GM19467 (cell line): ENCODE measurements around the gene TFEC.

Experiments used
- ATAC-seq: cut with Tn5 transposase; IDR thresholded peaks from one replicate; pipeline ENCODE4 v1.9.1; 2021; ENCODE audit warnings: mild to moderate bottlenecking, moderate library complexity; ENCODE audit not compliant: unreplicated experiment

TFEC gene

GRCh38 chr7:115995701-115996100 is 34.9 kb downstream of the TFEC start:
- ATAC-seq, result no peak

- ATAC-seq, result no peak
These were observed 42.2 kb downstream of the TFEC start for GRCh38 chr7:115988401-115988800.

DNA sequence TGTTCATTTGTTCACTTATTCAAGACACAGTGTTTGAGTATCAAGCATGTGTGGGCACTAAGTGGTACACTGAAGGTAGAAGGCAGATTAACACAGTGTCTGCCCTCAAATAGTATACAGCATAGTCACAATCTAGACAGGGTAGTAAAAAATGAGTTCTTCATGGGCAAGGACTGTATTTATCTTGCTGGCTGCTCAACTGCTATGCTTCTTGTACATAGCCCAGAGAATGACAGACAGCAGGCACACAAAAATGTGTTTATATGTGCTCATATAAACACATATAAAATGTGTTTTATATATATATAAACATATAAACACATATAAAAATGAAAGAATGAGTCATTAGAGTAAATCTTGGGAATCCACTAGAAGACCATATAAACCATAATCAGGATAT is 43.1 kb downstream of the TFEC start:
- ATAC-seq, result no peak

DNA sequence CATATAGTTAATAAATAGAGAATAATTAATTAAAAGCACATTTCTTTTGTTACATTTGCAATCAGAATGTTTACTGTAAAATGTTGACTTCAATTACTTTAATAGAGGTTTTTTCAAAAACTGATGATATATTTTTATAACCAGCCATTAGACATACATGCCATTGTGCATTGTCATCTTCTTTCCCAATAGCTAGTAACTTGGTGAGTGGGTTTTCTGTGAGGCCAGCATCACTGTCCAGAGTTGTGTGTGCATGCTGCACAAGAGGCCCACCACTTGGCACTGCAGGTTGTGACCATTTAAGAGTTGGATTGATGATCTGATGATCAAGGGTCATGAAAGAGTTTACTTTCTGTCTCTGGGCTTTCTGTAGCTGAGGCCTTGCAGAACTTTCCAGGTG is 46.5 kb downstream of the TFEC start:
- ATAC-seq, result no peak

DNA sequence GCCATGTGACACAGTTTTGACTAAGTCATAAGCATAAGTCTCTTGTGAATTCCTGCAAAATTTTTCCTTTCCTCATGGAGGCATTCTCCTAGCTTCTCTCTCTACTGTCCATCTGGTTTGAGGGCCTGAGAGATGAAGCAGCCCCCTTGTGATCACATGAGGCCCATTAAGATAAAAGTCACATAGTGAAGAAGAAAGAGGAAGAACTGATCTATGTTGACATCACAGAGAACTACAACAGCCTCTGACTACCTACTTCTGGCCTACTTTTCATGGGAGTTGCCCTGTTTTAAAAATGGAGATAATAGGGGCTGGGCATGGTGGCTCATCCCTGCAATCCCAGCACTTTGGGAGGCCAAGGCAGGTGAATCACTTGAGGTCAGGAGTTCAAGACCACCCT is 50.4 kb downstream of the TFEC start:
- ATAC-seq, result no peak

DNA sequence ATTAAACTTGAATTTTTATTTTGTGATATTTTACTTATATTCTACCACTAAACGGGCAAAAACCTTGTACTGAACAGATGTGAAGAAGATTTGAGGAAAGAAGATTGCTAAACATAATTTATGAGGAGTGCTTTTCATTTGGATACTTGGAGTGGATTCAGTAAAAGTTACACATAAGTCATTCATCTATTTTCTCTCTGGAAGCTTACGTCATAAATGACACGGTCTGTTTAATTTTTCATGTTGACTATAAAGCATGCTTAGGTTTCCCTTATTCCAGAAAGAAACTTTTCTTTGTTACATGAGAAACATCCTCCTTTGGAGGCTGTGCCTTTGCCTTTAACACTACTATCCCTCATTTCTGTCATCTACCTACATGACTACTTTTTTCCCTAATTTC is 53.9 kb downstream of the TFEC start:
- no peak for ATAC-seq

GRCh38 chr7:115975766-115976165 is 54.8 kb downstream of the TFEC start:
- ATAC-seq, result no peak

DNA sequence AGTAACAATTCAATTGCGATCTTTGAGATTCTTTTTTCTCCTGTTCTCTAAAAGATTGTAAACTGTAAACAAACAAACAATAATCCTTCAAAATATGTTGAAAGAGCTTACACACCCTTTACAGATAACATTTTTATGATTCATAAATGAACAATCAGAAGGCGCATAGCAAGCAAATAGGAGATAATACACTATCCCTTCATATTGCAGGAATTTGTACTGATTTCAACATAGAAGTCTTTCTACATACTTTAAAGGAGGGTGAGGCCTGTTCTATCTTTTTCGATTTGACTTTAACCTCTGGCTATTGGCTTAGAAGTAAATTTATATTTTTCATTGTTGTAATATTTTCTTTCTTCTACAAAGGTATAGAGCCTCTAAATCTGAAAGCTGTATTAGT is 57.2 kb downstream of the TFEC start:
- no peak for ATAC-seq

- no peak for ATAC-seq
These were observed 59.1 kb downstream of the TFEC start for GRCh38 chr7:115971506-115971905.

- ATAC-seq, result no peak
These were observed 62.0 kb downstream of the TFEC start for GRCh38 chr7:115968596-115968995.

DNA sequence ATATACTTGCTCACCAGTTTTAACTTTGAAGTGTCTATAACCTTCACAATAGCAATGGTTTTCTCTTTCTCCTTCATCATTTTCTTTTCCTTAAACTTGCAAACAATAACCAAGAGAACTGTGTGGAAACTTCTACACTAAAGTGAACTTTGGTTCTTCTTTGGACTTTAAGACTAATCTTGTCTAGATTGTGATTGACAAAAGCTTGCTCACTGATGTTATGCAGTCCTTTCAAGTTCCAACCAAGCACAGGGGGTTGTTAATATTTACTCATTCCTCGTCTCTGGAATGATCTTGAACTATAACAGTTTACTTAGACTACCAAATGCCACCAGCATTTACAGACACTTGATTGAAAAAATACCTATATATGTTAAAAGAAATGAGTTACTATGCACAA is 62.4 kb downstream of the TFEC start:
- ATAC-seq, result no peak

DNA sequence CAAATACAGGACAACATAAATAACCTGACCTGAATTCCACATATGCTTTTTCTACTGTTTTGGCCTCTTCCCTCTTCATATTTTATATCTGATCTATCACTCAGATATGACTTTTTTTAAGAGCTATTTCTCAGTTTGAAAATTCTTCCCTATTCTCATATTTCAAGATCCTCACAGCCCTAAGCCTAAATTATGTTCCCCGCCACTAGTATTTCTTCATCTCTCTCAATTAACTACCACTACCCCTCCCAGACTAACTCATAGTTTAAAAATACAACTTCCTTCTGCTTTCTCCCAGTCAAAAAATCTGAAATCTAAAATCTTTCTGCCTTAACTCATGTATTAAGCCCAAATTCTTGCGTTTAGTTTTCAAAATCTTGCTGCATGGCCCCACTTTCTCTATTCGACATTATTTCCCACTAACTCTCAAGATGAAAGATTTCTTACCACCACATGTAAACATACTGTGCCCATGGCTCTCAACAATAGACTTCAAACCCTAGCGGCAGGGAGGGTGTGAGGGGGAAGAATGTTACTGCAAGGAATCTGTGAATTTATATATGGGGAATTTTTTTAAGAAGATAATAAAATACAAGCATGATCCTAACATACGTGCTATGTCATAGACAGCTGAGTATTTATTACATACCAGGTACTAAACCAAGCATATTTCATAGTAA is 64.6 kb downstream of the TFEC start:
- no peak for ATAC-seq

DNA sequence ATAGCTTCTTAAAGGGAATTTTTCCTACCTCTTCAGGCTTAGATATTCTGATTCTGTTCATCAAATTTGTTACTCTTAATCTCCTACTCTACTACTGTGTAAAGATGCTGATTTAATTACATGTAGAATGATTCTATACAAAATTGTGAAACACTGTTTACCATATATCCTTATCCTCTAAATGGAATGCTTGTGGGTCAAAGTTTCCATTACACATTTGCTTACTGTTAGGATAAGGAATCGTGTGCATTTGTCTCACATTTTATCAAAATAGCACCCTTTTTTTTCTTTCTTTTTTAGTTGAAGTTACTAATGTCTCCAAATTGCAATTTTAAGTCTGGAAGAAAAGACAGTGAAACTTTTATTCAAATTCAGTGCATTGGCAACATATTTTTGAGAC is 65.3 kb downstream of the TFEC start:
- no peak for ATAC-seq

- ATAC-seq, result no peak
These were observed 65.8 kb downstream of the TFEC start for GRCh38 chr7:115964799-115965198.

- ATAC-seq, result no peak
These were observed 68.2 kb downstream of the TFEC start for GRCh38 chr7:115962340-115962739.

- no peak for ATAC-seq
These were observed 76.8 kb downstream of the TFEC start for GRCh38 chr7:115953592-115954255.

- ATAC-seq, result no peak
These were observed 77.7 kb downstream of the TFEC start for GRCh38 chr7:115952832-115953231.

DNA sequence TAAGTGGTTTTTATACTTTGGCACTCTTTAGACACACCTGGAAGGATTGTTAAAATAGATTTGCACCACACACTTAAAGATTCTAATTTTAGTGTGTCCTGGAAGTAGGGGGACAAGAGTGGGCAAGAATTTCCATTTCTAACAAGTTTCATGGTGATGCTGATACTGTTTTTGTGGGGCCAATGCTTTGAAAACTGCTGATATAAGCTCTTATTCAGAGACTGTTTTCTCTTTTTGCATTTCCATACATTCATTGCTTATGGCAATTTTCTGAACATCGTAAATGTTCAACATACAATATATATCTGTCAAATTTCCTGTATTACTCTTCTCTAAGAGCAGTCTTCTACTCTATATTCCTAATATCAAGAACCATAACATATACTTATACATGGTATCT is 79.0 kb downstream of the TFEC start:
- ATAC-seq, result no peak

GRCh38 chr7:115941703-115942268 is 88.8 kb downstream of the TFEC start:
- ATAC-seq, result no peak

GRCh38 chr7:115940460-115941060 is 90.0 kb downstream of the TFEC start:
- no peak for ATAC-seq

DNA sequence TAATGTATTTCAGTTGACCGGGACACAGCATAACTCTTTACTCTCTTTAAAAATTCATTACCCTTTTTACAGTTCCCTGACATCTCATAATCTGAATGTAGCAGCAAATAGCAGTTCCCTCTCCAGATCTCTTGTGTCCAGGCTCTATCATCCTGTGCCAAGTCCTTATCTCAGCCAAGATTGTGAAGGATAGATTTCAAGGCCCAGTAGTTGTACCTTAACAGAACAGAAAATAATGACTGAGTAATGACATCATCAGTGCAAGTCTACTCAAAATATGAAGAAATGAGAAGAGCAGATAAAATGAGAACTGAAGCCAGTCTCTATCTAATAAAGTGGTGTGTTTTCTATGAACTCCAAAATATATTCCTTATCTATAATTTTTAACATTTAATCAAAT is 92.6 kb downstream of the TFEC start:
- no peak for ATAC-seq

DNA sequence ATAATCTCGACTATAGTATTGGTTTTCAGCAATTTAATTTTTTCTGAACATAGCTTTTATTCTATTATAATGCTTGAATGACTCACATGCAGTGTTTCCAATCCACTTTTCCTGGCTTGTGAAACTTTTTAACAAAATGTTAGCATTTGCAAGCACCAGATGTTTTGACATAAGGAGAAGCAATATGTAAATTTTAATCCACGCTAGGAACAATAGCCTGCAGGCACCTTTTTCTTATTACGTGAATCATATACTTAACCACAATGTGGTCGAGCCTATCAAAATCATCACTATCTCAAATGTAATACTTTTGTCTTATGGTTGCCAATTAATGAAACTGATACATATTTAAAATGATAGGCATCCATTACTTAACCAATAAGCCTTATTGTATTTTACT is 97.1 kb downstream of the TFEC start:
- no peak for ATAC-seq
